Measurements from ENCODE around the gene DOLPP1. TPM values are rescaled to one million over a fixed set of nuclear protein-coding genes. Genes with fewer than 3 reads are reported as not detected.

DOLPP1 gene
- total RNA-seq, 1 experiment from 2014 or later: 12.2 TPM

Other genes with a start within 250 kb of the DOLPP1 start
- gene KYAT1, start 199.2 kb upstream of the DOLPP1 start, total RNA-seq (2014; rRNA removed; shearing (Covaris generic); ENCODE audit: low replicate concordance): 11.2 and 24.2 TPM in 2 replicates
- gene LRRC8A, start 199.0 kb upstream of the DOLPP1 start, total RNA-seq (2014; rRNA removed; shearing (Covaris generic); ENCODE audit: low replicate concordance): 16.0 and 25.9 TPM in 2 replicates
- not detected in 2 replicates for gene PHYHD1, start 160.1 kb upstream of the DOLPP1 start, total RNA-seq (2014; rRNA removed; shearing (Covaris generic); ENCODE audit: low replicate concordance)
- 25.6 and 28.3 TPM in 2 replicates for gene DOLK, start 133.5 kb upstream of the DOLPP1 start, total RNA-seq (2014; rRNA removed; shearing (Covaris generic); ENCODE audit: low replicate concordance)
- 19.6 and 22.3 TPM in 2 replicates for gene NUP188, start 133.4 kb upstream of the DOLPP1 start, total RNA-seq (2014; rRNA removed; shearing (Covaris generic); ENCODE audit: low replicate concordance)
- 60.5 and 64.1 TPM in 2 replicates for gene SH3GLB2, start 52.8 kb upstream of the DOLPP1 start, total RNA-seq (2014; rRNA removed; shearing (Covaris generic); ENCODE audit: low replicate concordance)
- 3.5 and 10.1 TPM in 2 replicates for gene MIGA2, start 44.5 kb upstream of the DOLPP1 start, total RNA-seq (2014; rRNA removed; shearing (Covaris generic); ENCODE audit: low replicate concordance)
- 14.7 and 19.2 TPM in 2 replicates for gene CRAT, start 29.7 kb downstream of the DOLPP1 start, total RNA-seq (2014; rRNA removed; shearing (Covaris generic); ENCODE audit: low replicate concordance)
- gene PTPA, start 30.3 kb downstream of the DOLPP1 start, total RNA-seq (2014; rRNA removed; shearing (Covaris generic); ENCODE audit: low replicate concordance): 138 and 155 TPM in 2 replicates
- 73.3 and 76.4 TPM in 2 replicates for gene IER5L, start 97.2 kb downstream of the DOLPP1 start, total RNA-seq (2014; rRNA removed; shearing (Covaris generic); ENCODE audit: low replicate concordance)

Data from Caki2 (cell line).